Measurements from ENCODE around the gene SLCO1C1. TPM values are rescaled to one million over a fixed set of nuclear protein-coding genes. Genes with fewer than 3 reads are reported as not detected.

SLCO1C1 gene
- total RNA-seq, 2 donors from 2014 or later, result 0.35 to 0.37 TPM

- Histone ChIP-seq H3K36me3 (no peaks in the 10 kb centered on the region), H3K27ac (peak overlapping the region; percentile 36), H3K9me3 (no peaks in the 10 kb centered on the region), H3K9ac (ENCODE audit: low read depth in 2 of 2, low read length in 2 of 2) (no peak overlapping the region), H3K4me3 (no peak overlapping the region), H3K27me3 (no peaks in the 10 kb centered on the region), H3K4me1 (no peaks in the 10 kb centered on the region)
- intact Hi-C loops (cut with DNase I), result no loop called here
- TF ChIP-seq, protein P1, sequence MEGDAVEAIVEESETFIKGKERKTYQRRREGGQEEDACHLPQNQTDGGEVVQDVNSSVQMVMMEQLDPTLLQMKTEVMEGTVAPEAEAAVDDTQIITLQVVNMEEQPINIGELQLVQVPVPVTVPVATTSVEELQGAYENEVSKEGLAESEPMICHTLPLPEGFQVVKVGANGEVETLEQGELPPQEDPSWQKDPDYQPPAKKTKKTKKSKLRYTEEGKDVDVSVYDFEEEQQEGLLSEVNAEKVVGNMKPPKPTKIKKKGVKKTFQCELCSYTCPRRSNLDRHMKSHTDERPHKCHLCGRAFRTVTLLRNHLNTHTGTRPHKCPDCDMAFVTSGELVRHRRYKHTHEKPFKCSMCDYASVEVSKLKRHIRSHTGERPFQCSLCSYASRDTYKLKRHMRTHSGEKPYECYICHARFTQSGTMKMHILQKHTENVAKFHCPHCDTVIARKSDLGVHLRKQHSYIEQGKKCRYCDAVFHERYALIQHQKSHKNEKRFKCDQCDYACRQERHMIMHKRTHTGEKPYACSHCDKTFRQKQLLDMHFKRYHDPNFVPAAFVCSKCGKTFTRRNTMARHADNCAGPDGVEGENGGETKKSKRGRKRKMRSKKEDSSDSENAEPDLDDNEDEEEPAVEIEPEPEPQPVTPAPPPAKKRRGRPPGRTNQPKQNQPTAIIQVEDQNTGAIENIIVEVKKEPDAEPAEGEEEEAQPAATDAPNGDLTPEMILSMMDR (IDR thresholded peaks at IDR 0.05), result peak; percentile 20
- peak; percentile 49 for DNase-seq
Measured at GRCh38 chr12:20716037-20716436, 20.9 kb downstream of the SLCO1C1 start.

- no peak for DNase-seq
- intact Hi-C loops (cut with DNase I), result no loop called here
- TF ChIP-seq, protein P1 (IDR thresholded peaks at IDR 0.05), result no peak
Measured at GRCh38 chr12:20716985-20717384, 21.9 kb downstream of the SLCO1C1 start.

GRCh38 chr12:20718294-20718693 is 23.2 kb downstream of the SLCO1C1 start:
- no peaks in the 10 kb centered on the region for H3K36me3 ChIP-seq

More at GRCh38 chr12:20716985-20717384, 21.9 kb downstream of the SLCO1C1 start:
- Histone ChIP-seq H3K4me3 (no peak overlapping the region), H3K27me3 (no peaks in the 10 kb centered on the region), H3K36me3 (no peaks in the 10 kb centered on the region), H3K4me1 (no peaks in the 10 kb centered on the region), H3K27ac (no peak overlapping the region), H3K9ac (ENCODE audit: low read depth in 2 of 2, low read length in 2 of 2) (no peak overlapping the region), H3K9me3 (no peaks in the 10 kb centered on the region)

GRCh38 chr12:20722142-20722541 is 27.0 kb downstream of the SLCO1C1 start:
- no peaks in the 10 kb centered on the region for H3K27me3 ChIP-seq
- TF ChIP-seq, protein P1 (IDR thresholded peaks at IDR 0.05), result no peak
- no peak overlapping the region for H3K4me3 ChIP-seq
- no peaks in the 10 kb centered on the region for H3K9me3 ChIP-seq
- intact Hi-C loops (cut with DNase I), result no loop called here
- no peak overlapping the region for H3K9ac ChIP-seq (ENCODE audit: low read depth in 2 of 2, low read length in 2 of 2)
- no peaks in the 10 kb centered on the region for H3K4me1 ChIP-seq
- peak; percentile 21 for DNase-seq
- H3K36me3 ChIP-seq, result no peaks in the 10 kb centered on the region
- H3K27ac ChIP-seq, result no peak overlapping the region

More at GRCh38 chr12:20718294-20718693, 23.2 kb downstream of the SLCO1C1 start:
- TF ChIP-seq, protein P1 (IDR thresholded peaks at IDR 0.05), result no peak
- DNase-seq, result no peak
- intact Hi-C loops (cut with DNase I), result no loop called here
- Histone ChIP-seq H3K4me3 (no peak overlapping the region), H3K27me3 (no peaks in the 10 kb centered on the region), H3K4me1 (no peaks in the 10 kb centered on the region), H3K9ac (ENCODE audit: low read depth in 2 of 2, low read length in 2 of 2) (no peak overlapping the region), H3K27ac (no peak overlapping the region), H3K9me3 (no peaks in the 10 kb centered on the region)

- no peaks in the 10 kb centered on the region for H3K4me1 ChIP-seq
- DNase-seq, result no peak
- H3K27me3 ChIP-seq, result no peaks in the 10 kb centered on the region
- intact Hi-C loops (cut with DNase I), result no loop called here
- no peak overlapping the region for H3K4me3 ChIP-seq
- no peak overlapping the region for H3K27ac ChIP-seq
- no peak overlapping the region for H3K9ac ChIP-seq (ENCODE audit: low read depth in 2 of 2, low read length in 2 of 2)
- H3K36me3 ChIP-seq, result no peaks in the 10 kb centered on the region
- no peaks in the 10 kb centered on the region for H3K9me3 ChIP-seq
- TF ChIP-seq, protein P1 (IDR thresholded peaks at IDR 0.05), result no peak
Measured at GRCh38 chr12:20731274-20731673, 36.1 kb downstream of the SLCO1C1 start.

All from colonic mucosa (tissue), 4 donors.